GM18951 (cell line): Measurements from ENCODE around the gene GALNT9.

Source experiments
- POLR2A ChIP-seq: IDR thresholded peaks from 4 replicates; pipeline ENCODE4 v1.6.1; 2011; ENCODE audit warnings: mild to moderate bottlenecking; ENCODE audit not compliant: insufficient read length, insufficient read depth; ENCODE audit errors: extremely low read depth
- in situ Hi-C: fragments of 300-500 bp; cut with MboI; formaldehyde crosslinking; loops from one replicate; pipeline ENCODE4 v1.12.0; 2022; ENCODE audit warnings: low sequenced_read_pairs, mixed read lengths, inconsistent platforms; ENCODE audit not compliant: unreplicated experiment

GALNT9 gene

DNA sequence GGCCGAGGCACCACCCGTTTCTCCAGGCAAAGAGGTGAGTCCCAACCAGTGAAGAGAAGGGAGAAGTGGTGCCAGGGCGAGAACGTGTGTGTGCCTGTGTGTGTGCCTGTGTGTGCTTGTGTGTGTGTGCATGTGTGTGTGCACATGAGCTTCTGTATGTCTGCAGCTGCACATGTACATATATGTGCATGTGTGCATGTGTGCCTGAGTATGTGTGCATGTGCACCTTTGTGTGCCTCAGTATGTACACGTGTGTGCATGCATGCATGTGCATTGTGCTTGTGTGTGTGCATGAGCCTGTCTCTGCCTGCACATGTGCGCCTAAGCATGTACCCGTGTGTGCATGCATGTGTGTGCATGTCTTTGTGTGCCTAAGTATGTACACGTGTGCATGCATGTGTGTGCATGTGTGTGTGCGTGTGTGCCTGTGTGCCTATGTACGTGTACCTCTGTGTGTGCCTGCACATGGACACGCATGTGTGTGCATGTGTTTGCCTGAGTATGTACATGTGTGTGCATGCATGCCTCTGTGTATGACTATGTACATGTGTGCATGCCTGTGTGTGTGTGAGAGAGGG lies 5.9 kb upstream of the GALNT9 start:
- no peak for TF ChIP-seq POLR2A
- in situ Hi-C loops, result no loop called here

DNA sequence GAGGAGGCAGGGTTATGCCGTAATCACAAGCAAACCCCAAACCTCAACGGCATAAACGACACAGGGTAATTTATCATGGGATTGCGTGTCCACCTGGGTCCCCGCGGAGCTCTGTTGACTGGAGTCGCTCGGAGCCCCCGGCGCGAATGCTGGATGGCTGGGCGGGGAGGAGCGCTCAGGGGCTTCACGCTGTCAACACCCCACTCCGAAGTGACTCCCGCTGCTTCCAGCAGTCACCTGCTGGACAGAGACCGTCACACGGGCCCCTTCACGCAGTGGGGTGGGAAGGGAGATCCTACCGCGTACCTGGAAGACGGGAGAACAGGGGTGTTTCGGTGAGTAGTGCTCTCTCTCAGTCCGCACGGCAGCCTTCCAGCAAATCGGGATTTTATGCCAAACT lies 4.4 kb upstream of the GALNT9 start:
- in situ Hi-C loops, result no loop called here
- TF ChIP-seq POLR2A, result no peak

DNA sequence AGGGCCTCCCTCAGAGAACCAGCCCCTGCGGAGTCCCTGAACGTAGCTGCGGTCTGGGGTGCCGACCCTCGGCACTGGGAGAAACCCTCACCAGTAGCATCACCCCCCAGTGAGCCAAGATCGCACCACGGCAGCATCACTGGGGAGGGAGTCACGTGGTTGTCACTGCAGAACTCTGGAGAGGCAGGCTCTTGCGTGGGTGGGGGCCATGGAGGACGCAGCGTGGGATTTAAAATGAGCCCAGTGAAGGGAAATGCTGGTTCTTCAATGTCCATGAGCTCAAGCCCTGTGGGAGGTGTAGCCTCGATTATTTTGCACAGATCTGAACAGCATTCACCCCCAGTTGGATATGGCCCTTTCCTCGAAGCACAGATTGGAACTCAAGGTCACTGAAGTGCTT lies 3.9 kb upstream of the GALNT9 start:
- TF ChIP-seq POLR2A, result no peak
- in situ Hi-C loops, result no loop called here

DNA sequence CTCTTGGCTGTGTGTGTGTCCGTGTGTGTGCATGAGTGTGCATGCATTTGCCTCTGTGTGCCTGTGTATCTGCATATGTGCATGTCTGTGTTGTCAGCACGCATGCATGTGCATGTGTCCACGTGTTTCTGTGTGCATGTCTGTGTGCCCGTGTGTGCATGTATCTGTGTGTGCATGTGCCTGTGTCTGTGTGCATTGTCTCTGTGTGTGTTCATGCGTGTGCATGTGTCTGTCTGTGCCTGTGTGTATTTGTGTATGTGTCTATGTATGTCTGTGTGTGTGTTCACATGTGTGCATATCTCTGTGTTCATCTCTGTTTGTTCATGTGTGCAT lies 1.1 kb upstream of the GALNT9 start:
- in situ Hi-C loops, result no loop called here
- TF ChIP-seq POLR2A, result no peak

DNA sequence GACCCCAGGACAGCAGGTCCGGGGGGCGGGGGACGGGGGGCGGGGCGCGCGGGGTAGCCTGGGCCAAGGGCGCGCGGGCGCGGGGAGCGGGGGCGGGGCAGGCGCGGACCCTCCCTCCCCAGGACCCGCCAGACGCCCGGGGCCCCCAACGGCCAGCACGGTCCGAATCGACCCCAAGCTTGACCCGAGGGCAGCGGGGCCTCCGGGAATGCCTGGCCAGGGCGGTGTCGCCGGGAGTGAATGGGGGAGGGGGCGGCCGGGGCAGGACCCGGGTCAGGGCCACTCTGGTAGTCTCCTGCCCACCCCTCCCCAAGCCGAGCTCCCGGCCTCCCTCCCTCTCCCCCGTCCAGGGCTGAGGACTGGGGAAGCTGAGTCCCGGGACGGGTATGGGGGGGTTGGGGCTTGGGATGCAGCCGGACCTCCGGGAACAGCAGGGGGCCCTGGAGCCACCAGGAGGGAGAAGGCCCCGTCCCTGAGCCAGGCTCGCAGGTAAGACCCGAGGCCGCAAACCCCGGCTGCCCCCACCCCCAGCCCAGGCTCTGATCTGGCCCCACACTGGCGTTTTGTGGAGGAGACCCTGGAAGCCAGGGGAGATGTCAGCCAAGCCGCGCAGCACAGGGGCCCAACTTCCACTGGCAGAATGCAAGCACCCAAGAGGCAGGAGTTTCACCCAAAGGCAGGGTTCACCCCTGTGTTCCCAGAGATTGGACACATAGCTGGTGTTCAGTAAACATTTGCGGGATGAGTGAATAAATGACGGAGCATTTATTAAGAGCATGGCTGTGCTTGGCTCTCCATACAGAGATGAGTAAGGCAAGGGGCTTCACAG lies 545 bp upstream of the GALNT9 start:
- TF ChIP-seq POLR2A, result no peak
- in situ Hi-C loops, result no loop called here

DNA sequence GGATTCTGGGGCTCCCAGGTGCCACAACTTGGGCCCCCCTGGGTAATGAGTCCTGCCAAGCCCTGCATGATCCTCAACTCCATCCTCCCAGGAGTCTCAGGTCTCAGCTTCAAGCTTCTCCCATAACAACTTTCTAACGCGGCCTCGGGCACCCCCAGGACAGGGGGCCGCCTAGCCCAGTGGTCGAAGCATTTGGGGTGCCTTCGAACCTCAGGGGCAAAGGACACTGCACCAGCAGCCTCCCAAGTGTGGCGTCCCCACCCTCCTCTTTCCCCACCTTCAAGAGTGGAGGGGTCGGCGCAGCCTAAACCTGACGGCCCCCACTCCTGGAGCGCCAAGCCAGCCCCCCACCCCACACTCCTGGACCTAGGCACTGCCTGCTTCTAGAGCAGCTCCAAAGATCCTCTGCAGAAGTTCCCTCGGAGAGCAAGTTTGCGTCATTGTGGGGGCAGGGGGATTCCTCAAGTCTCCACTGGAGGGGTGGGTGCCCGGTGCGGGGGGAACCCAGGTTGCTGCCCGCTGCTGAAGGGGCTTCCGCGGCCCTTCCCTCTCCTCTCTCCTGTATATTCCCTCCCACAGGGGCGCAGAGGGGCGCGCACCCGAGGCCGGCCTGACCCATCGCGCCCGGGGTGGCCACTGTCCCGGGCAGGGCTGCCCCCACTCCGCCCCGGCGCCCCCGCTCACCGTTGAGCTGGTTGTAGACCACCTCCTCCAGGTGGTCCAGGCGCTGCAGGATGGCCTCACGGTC lies 933 bp downstream of the GALNT9 start:
- in situ Hi-C loops, result no loop called here
- TF ChIP-seq POLR2A, result no peak

DNA sequence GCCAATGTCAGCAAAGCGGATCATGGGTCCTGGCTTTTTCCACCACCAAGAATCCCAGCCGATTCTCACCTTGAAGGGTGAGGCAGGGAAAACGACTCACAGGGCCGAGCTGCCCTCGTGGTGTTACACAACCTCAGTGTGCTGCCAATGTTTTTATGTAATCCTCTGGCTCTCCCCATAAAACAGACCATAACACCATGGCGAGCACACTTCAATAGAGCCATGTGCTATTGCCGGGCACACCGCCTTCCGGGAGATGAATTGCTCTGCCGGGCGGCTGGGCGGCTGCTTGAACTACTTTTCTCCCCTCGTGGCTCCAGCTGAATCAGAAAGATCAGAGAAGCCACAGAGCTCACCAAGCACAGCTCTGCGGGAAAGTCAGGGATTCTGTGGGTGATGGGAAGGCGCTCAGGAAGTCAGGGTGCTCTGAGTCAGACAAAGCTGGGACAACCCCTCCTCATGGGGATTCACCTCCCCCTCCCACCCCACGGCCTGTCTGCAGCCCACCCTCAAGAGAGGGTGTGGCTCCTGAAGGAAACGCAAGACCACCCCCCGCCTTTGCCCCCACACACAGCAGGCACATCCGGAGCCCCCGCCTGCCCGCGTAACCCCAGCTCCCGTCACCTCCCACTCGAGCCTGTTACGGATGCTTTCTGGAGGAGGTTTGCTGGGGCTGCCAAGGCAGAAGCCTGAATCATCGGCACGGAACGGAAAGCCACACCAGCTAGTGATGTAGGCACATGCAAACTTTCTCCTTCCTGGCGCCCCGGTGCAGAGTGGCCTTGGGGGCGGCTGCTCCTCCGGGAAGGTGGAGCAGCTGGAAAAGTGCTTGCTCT lies 1.8 kb downstream of the GALNT9 start:
- in situ Hi-C loops, result no loop called here
- no peak for TF ChIP-seq POLR2A

DNA sequence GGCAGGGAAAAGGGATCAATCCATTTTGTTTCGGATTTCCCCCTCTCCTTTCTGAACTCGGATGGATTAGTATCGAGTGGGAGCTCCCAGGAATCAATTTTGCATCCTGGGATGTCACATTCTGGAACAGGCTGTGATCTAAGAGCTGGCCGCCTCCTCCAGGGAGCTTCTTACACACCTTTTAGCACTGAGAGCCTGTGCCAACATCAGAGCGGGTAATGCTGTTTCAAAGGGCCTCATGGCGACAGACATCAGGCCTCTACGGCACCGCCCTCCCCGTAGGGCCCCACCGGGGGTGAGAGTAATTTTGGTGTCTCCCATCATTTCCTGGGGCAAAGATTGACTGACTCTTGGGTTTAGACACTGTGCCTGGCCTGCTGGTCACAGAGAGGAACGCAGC lies 2.7 kb downstream of the GALNT9 start:
- in situ Hi-C loops, result no loop called here
- TF ChIP-seq POLR2A, result no peak

DNA sequence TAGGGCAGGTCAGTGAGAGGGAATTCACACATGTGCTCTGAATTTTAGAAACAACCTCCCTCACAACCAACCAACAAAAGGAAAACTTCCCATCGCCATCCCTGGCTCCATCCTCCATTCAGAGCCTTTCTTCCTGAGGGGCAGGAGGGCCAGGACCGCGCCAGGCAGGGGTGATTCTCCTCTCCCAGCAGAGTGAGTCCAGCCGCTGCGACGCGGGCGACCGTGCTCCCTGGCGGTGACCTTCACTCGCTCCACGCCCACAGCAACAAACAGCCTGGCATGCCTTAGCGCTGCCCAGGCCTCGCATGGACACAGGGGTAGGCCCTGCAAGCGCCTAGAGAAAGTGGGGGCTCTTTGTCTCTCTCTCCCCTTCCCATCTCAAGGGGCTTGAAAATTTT lies 3.7 kb downstream of the GALNT9 start:
- TF ChIP-seq POLR2A, result no peak
- in situ Hi-C loops, result no loop called here

DNA sequence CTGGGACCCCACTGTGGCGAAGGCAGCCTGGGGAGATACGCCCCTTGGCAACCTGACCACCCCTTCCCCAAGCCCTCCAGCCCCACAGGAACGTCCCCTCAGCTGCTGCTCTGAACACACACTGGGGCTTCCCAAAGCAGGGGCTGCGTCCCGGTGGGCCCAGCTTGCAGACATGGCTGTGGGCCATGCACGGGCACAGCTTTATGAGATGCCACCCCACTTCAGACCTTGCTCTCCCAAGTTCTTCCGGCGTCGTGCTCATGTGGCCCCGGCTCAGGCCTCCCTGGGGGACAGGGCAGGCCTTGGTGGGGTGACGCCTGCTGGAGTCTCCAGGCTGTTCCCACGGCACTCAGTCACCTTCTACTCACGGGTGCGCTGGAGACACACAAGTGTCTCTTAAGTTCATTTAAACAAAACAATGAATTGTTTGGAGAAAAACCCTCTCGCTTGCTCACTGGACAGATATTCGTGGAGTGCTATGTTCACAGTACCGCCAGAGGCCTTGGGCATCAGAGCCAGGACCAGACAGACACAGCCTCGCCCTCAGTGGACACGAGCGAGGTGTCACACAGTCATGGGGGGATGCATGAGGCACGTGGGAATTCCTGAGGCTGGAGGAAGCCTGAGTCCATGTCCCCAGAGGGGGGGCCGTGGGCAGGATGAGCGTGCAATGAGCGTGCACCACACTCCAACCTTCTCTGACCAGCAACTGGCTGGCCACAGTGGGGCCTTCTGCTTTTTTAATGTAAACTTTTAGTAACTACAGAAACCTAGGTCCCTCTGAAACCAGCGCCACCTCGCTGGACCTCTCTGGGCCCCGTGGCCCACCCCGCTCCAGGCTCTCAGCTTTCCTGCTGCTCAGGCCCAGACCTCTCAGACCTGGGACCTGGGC lies 4.3 kb downstream of the GALNT9 start:
- in situ Hi-C loops, result no loop called here
- TF ChIP-seq POLR2A, result no peak

DNA sequence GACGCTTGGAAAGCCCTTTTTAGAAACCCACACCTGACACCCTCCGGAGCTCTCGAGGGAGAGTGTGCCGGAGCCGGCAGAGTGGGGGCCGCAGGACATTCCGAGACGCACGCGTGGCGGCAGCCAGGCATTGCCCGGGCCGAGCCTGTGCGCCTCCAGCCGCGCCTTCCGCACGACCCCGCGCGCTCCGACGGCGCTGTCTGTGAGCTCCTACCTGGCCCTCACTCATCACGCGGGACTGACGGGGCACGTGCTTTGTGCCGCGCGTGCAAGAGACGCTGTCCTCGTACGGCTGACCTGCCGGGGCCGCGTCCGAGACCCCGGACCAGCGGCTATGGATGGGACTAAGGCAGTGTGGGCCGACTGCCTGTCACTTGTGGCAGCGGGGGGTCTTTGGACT lies 5.2 kb downstream of the GALNT9 start:
- no peak for TF ChIP-seq POLR2A

DNA sequence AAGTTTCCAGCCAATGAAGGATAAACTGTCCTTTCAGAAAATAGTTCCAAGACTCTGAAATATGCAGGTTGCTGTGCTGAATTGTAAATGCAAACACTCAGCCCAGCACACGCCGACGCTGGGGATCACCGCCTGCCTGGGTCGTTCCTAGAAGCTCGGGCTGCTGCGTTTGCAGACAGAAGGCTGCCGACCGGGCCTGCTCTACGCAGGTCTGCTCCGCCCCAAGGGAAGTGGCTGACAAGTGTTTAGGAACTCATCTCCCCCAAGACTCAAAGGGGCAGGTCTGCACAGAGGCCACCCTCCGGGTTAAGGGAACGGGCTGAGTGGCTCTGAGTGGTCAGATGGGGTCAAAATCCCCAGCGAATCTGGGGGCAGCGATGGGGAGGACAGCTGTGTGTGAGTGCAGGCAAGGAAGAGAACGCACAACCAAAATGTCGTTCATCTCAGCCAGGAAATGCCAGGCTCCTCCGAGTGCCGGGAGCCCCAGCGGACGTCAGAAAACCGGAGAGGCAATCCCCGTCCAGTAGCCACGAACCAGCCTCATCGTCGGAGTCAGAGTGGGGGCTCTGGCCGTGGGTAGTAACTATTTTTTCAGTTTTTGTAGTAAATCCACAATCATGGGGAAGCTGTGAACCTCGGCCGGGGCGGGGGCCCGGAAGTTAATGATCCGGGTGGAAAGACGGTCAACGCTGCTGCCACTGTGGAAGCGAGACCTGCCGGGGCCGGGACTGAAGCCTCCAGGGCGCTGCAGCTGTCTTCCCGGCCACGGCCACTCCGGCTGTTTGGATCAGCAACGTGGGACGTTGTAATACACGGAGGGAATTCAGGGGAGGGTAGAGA lies 6.0 kb downstream of the GALNT9 start:
- no peak for TF ChIP-seq POLR2A
- in situ Hi-C loops, result no loop called here

More for the DNA sequence above, 5.2 kb downstream of the GALNT9 start:
- in situ Hi-C loops, result no loop called here
